CD4-positive, alpha-beta T cell (primary cell): ENCODE results near the gene PISD. TPM values are rescaled to one million over a fixed set of nuclear protein-coding genes. Genes with fewer than 3 reads are reported as not detected.

Source experiments
- ATAC-seq: fragments of 200-7000 bp; cut with Tn5 transposase; one replicate; pipeline ENCODE4 v1.10.0; 2022; ENCODE audit warnings: mild to moderate bottlenecking; ENCODE audit not compliant: poor library complexity
- CTCF ChIA-PET: fragments of 350-600 bp; sonication (Branson Sonifier 250); formaldehyde crosslinking; loops from one replicate; lab custom pipeline; 2021; ENCODE audit warnings: antibody characterized with exemption, inconsistent platforms; lab: Charles Lee
- POLR2A ChIA-PET: fragments of 350-600 bp; sonication (Branson Sonifier 250); formaldehyde crosslinking; loops from one replicate; lab custom pipeline; 2021; ENCODE audit warnings: antibody characterized with exemption, inconsistent platforms; lab: Charles Lee
- DNase-seq, 14 experiments: peaks; one replicate each; pipeline ENCODE4 v3.0.0-alpha.2; 2013 to 2020; ENCODE audit warnings: mixed read lengths in 2 of 14
- H3K27ac ChIP-seq, 2 donors: one replicate each; pipeline versions ENCODE4 v1.5.1 to v1.7.0; 2013; ENCODE audit warnings: low read length in 2 of 2, low read depth in 1 of 2, mild to moderate bottlenecking in 1 of 2
- H3K27me3 ChIP-seq, 2 experiments: 1 replicate in 1 of 2; 2 replicates in 1 of 2; pipeline versions ENCODE4 v1.6.1 to v1.7.0; 2013; ENCODE audit warnings: low read length in 2 of 2, control low read depth in 1 of 2, mild to moderate bottlenecking in 1 of 2, moderate library complexity in 1 of 2; ENCODE audit not compliant: insufficient read depth in 2 of 2, control insufficient read depth in 1 of 2
- H3K36me3 ChIP-seq: one replicate; pipeline ENCODE4 v1.6.1; 2013; ENCODE audit warnings: low read length, control low read depth; ENCODE audit not compliant: insufficient read depth
- H3K4me1 ChIP-seq: one replicate; pipeline ENCODE4 v1.6.1; 2013; ENCODE audit warnings: low read length, control low read depth; ENCODE audit not compliant: insufficient read depth
- H3K4me3 ChIP-seq: one replicate; pipeline ENCODE4 v1.5.1; 2013; ENCODE audit warnings: mild to moderate bottlenecking, low read length, moderate library complexity
- H3K9me3 ChIP-seq, 2 experiments: 1 replicate in 1 of 2; 2 replicates in 1 of 2; pipeline versions ENCODE4 v1.6.1 to v1.7.0; 2013; ENCODE audit warnings: low read length in 2 of 2, mild to moderate bottlenecking in 2 of 2, control low read depth in 1 of 2, moderate library complexity in 1 of 2; ENCODE audit not compliant: control insufficient read depth in 1 of 2, insufficient read depth in 1 of 2
- H3K27ac Mint-ChIP-seq: one replicate; pipeline ENCODE4 v1.8.0; 2020; ENCODE audit warnings: mixed read lengths
- H3K27me3 Mint-ChIP-seq: one replicate; pipeline ENCODE4 v1.8.0; 2021; ENCODE audit warnings: mixed read lengths
- H3K36me3 Mint-ChIP-seq: one replicate; pipeline ENCODE4 v1.8.0; 2021; ENCODE audit warnings: low read depth, mixed read lengths
- H3K4me1 Mint-ChIP-seq: one replicate; pipeline ENCODE4 v1.8.0; 2021; ENCODE audit warnings: low read depth, mixed read lengths
- H3K4me3 Mint-ChIP-seq: one replicate; pipeline ENCODE4 v1.8.0; 2020; ENCODE audit warnings: mild to moderate bottlenecking, mixed read lengths
- H3K9me3 Mint-ChIP-seq: one replicate; pipeline ENCODE4 v1.8.0; 2020; ENCODE audit warnings: mixed read lengths
- intact Hi-C, 2 experiments: fragments of 100-400 bp; cut with DNase I in 1 of 2; cut with micrococcal nuclease in 1 of 2; formaldehyde crosslinking; loops; one replicate each; pipeline versions ENCODE4 v1.15.1 to v1.9.0; 2023 to 2025; cut with DNase I, micrococcal nuclease
- total RNA-seq, 174 experiments: library from RNA in 2 of 174; stranded (reverse) in 2 of 174; gene quantifications; one replicate each; pipeline ENCODE4 v1.2.3 and lab custom pipeline; 2021 to 2026
- TF ChIP-seq, protein P1 (sequence below): fragments of 200-600 bp; IDR thresholded peaks from one replicate; pipeline ENCODE4 v1.8.0; 2022; ENCODE audit warnings: antibody characterized with exemption, mild to moderate bottlenecking

The PISD gene
- total RNA-seq, 2 experiments from 2014 or later = 23.4 to 25.3 TPM

DNA sequence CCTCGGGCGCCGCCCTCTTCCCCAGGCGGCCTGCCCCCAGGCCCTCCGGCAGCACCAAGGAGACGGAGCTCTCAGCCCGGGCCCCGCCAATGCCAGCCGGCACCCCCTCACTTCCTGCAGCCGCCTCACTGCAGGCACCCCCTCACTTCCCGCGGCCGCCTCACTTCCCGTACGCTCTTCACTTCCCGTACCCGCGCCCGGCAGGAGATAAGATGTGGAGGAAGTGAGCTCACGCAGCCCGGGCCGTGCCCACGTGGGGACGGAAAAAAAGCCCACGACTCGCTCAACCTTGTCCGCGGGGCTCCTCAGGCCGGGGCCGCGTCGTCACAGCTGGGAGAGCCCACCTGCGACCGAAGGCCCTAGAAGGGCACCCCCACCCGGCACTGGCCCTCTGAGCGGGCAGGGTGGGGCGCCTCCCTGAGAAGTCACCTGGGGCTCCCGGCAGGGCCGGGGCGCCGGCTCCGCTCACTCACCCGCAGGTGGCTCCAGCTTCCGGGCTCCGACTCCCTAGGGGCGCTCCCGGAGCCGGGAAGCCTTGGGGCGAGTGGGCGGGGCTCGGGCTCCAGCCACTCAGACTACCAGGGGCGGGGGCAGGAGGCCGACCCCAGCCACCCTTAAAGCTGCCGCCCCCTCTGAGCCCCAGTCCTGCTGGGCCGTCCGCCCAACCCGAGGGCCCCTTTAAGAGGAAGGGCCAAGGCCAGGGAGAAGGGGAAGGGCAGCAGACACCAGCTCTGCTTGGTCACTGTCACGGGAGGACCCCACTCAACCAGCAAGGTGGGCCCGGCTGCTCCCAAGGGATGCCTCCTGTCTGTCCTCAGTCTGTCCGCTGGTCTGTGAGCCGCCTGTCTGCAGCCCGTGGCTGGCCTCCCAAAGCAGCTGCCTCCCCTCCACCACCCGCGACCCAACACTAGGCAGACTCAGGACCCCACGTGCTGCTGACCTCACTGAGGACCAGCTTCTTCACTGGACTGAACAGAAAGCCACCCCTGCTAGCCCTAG lies 31.4 kb downstream of the PISD start:
- H3K4me1 Mint-ChIP-seq = peaks cover 41% of the 10 kb centered on the region
- Histone ChIP-seq H3K27me3 (no peaks in the 10 kb centered on the region), H3K9me3 (no peaks in the 10 kb centered on the region), H3K27ac (peak overlapping the region; percentile 85 to 91), H3K36me3 (no peaks in the 10 kb centered on the region), H3K4me3 (peak overlapping the region; percentile 74), H3K4me1 (peaks cover 65% of the 10 kb centered on the region)
- ATAC-seq (peak; percentile 91), DNase-seq (peak; percentile 73 to 95 (median 86))
- H3K27me3 Mint-ChIP-seq = no peaks in the 10 kb centered on the region
- no peaks in the 10 kb centered on the region for H3K36me3 Mint-ChIP-seq
- ChIA-PET POLR2A (interaction anchor here (0.6 to 1.8 kb wide), 19 partner anchors 8 to 662 kb away, joined by 3 to 21 read pairs (median 5); partner anchors contain the start of genes MORC2, PATZ1, PISD and SFI1), CTCF (interaction anchor here (0.6 to 1.5 kb wide), 2 partner anchors 9 to 158 kb away, joined by 3 to 4 read pairs; no protein-coding TSS in a partner anchor)
- intact Hi-C loops = loop anchor here (2.0 to 5.0 kb wide), 2 partner anchors 133 to 140 kb away; partner anchors contain the start of gene SFI1 (in 1 of the 2)
- TF ChIP-seq, protein P1, sequence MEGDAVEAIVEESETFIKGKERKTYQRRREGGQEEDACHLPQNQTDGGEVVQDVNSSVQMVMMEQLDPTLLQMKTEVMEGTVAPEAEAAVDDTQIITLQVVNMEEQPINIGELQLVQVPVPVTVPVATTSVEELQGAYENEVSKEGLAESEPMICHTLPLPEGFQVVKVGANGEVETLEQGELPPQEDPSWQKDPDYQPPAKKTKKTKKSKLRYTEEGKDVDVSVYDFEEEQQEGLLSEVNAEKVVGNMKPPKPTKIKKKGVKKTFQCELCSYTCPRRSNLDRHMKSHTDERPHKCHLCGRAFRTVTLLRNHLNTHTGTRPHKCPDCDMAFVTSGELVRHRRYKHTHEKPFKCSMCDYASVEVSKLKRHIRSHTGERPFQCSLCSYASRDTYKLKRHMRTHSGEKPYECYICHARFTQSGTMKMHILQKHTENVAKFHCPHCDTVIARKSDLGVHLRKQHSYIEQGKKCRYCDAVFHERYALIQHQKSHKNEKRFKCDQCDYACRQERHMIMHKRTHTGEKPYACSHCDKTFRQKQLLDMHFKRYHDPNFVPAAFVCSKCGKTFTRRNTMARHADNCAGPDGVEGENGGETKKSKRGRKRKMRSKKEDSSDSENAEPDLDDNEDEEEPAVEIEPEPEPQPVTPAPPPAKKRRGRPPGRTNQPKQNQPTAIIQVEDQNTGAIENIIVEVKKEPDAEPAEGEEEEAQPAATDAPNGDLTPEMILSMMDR = no peak
- H3K4me3 Mint-ChIP-seq = peak overlapping the region; percentile 90
- no peaks in the 10 kb centered on the region for H3K9me3 Mint-ChIP-seq
- H3K27ac Mint-ChIP-seq = peak overlapping the region; percentile 94

GRCh38 chr22:31629741-31630184 lies 32.3 kb downstream of the PISD start:
- H3K4me1 Mint-ChIP-seq = peaks cover 44% of the 10 kb centered on the region
- CTCF ChIA-PET = interaction anchor here (0.5 kb wide), 1 partner anchor 35 kb away, joined by 3 read pairs; no protein-coding TSS in a partner anchor
- peaks cover 70% of the 10 kb centered on the region for H3K4me1 ChIP-seq

More at GRCh38 chr22:31629741-31630184, 32.3 kb downstream of the PISD start:
- Mint-ChIP-seq H3K9me3 (no peaks in the 10 kb centered on the region), H3K27ac (peak overlapping the region; percentile 94), H3K36me3 (no peaks in the 10 kb centered on the region), H3K27me3 (no peaks in the 10 kb centered on the region), H3K4me3 (peak overlapping the region; percentile 80)
- Histone ChIP-seq H3K27me3 (no peaks in the 10 kb centered on the region), H3K4me3 (peak overlapping the region; percentile 74), H3K27ac (peak overlapping the region; percentile 85 to 91), H3K9me3 (no peaks in the 10 kb centered on the region), H3K36me3 (no peaks in the 10 kb centered on the region)
- POLR2A ChIA-PET = interaction anchor here (0.6 to 1.8 kb wide), 14 partner anchors 9 to 661 kb away, joined by 3 to 21 read pairs (median 6); partner anchors contain the start of genes MORC2, PATZ1, PISD and SFI1
- ATAC-seq (no peak), DNase-seq (no peak)
- TF ChIP-seq, protein P1 = no peak
- intact Hi-C loops = loop anchor here (2.0 to 5.0 kb wide), 2 partner anchors 132 to 139 kb away; partner anchors contain the start of gene SFI1 (in 1 of the 2)
